Smooth muscle cell (in vitro differentiated cells): ENCODE results near the gene DNAJB6. TPM values are rescaled to one million over a fixed set of nuclear protein-coding genes. Genes with fewer than 3 reads are reported as not detected.

Source experiments
- DNase-seq: peaks from one replicate; lab custom pipeline; 2025; ENCODE audit not compliant: unreplicated experiment; lab: John Stamatoyannopoulos, UW
- H2AFZ ChIP-seq: fragments of 200-600 bp; sonication (generic); 2 replicates; pipeline ENCODE4 v1.6.0; 2016; ENCODE audit warnings: antibody characterized with exemption, low read depth, mild to moderate bottlenecking
- H3F3A ChIP-seq: fragments of 200-600 bp; sonication (generic); 2 replicates; pipeline ENCODE4 v1.6.0; 2017; ENCODE audit warnings: antibody characterized with exemption, low read depth
- H3K27ac ChIP-seq: fragments of 200-600 bp; sonication (generic); 2 replicates; pipeline ENCODE4 v1.5.1; 2016; ENCODE audit warnings: low read depth, mild to moderate bottlenecking
- H3K27me3 ChIP-seq: fragments of 200-600 bp; sonication (generic); 2 replicates; pipeline ENCODE4 v1.6.1; 2016; ENCODE audit warnings: low read depth, mild to moderate bottlenecking
- H3K36me3 ChIP-seq: fragments of 200-600 bp; sonication (generic); 2 replicates; pipeline ENCODE4 v1.5.1; 2016; ENCODE audit warnings: low read depth
- H3K4me1 ChIP-seq: fragments of 200-600 bp; sonication (generic); 2 replicates; pipeline ENCODE4 v1.5.1; 2016; ENCODE audit warnings: low read depth
- H3K4me2 ChIP-seq: fragments of 200-600 bp; sonication (generic); 2 replicates; pipeline ENCODE4 v1.6.0; 2016; ENCODE audit warnings: mild to moderate bottlenecking
- H3K4me3 ChIP-seq: fragments of 200-600 bp; sonication (generic); 2 replicates; pipeline ENCODE4 v1.5.1; 2016; ENCODE audit warnings: mild to moderate bottlenecking
- H3K79me2 ChIP-seq: fragments of 200-600 bp; sonication (generic); 2 replicates; pipeline ENCODE4 v1.6.0; 2016; ENCODE audit warnings: low read depth, mild to moderate bottlenecking
- H3K9ac ChIP-seq: fragments of 200-600 bp; sonication (generic); 2 replicates; pipeline ENCODE4 v1.6.0; 2016; ENCODE audit warnings: low read depth
- H3K9me3 ChIP-seq: fragments of 200-600 bp; sonication (generic); replicated peaks from 2 replicates; pipeline ENCODE4 v1.5.1; 2016; ENCODE audit warnings: low read depth
- H4K20me1 ChIP-seq: fragments of 200-600 bp; sonication (generic); 2 replicates; pipeline ENCODE4 v1.6.0; 2016; ENCODE audit warnings: low read depth
- WGBS: methylation state at CpG from one replicate; pipeline ENCODE4 v1.1.7; 2016; ENCODE audit warnings: low lambda C conversion rate; 5-methylcytosine and 5-hydroxymethylcytosine counted together
- polyA plus RNA-seq: library from polyadenylated mRNA; unstranded; fragments of >200 nt; fragmentation: Nextera tagmentation; extraction: Ambion mirVana; gene quantifications from 2 replicates; pipeline ENCODE4 v1.2.1, GENCODE V29; 2016
- total RNA-seq: library from RNA; depleted of rRNA; stranded (reverse); fragments of >200 nt; gene quantifications from 2 replicates; pipeline ENCODE4 v1.2.3, GENCODE V29; 2014
- TF ChIP-seq, protein P1 (sequence below): fragments of 200-600 bp; sonication (generic); IDR thresholded peaks from 2 replicates; pipeline ENCODE4 v1.5.1; 2017; ENCODE audit warnings: borderline replicate concordance, mild to moderate bottlenecking, antibody characterized with exemption; ENCODE audit not compliant: insufficient read depth, poor library complexity, severe bottlenecking

Gene DNAJB6
- total and polyA plus RNA-seq, 2 experiments from 2014 or later: 103 to 104 TPM

DNA sequence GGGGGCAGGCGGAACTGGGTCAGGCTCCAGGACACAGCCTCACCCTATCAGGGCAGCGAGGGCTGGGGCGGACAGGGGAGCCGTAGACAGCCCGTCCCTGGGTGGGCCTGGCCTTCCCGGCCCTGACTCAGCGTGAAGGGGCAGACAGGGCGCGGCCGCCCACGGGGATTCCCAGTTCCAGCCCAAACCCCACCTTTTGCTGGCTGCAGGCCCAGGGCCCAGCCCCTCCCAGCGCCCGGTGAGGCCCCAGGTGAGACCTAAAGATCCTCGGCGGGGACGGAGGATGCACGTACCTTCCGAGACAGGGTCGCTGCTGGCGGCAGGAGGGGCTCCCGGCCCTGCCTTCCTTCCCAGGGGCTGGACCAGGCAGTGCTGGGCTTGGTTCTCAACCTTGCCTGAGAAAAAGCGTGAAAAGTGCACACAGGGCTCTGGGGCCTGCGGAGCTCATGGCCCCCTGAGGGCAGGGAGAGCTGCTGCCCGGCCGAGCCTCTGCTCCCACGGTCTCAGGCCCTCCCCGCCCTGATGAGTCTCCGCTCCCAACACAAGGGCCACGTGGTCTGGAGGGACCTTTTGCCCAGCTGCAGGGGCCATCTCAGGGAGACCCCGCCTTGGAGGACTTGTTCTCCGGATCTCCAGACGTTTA lies 43.9 kb upstream of the DNAJB6 start:
- H3K27me3 ChIP-seq: no peaks in the 10 kb centered on the region
- peak overlapping the region; percentile 34 for H3K27ac ChIP-seq
- H3K4me1 ChIP-seq: no peaks in the 10 kb centered on the region
- H3K4me3 ChIP-seq: no peak overlapping the region
- DNase-seq: no peak
- no peak overlapping the region for H2AFZ ChIP-seq
- no peaks in the 10 kb centered on the region for H4K20me1 ChIP-seq
- H3K36me3 ChIP-seq: no peaks in the 10 kb centered on the region
- H3K79me2 ChIP-seq: no peaks in the 10 kb centered on the region
- TF ChIP-seq, protein P1, sequence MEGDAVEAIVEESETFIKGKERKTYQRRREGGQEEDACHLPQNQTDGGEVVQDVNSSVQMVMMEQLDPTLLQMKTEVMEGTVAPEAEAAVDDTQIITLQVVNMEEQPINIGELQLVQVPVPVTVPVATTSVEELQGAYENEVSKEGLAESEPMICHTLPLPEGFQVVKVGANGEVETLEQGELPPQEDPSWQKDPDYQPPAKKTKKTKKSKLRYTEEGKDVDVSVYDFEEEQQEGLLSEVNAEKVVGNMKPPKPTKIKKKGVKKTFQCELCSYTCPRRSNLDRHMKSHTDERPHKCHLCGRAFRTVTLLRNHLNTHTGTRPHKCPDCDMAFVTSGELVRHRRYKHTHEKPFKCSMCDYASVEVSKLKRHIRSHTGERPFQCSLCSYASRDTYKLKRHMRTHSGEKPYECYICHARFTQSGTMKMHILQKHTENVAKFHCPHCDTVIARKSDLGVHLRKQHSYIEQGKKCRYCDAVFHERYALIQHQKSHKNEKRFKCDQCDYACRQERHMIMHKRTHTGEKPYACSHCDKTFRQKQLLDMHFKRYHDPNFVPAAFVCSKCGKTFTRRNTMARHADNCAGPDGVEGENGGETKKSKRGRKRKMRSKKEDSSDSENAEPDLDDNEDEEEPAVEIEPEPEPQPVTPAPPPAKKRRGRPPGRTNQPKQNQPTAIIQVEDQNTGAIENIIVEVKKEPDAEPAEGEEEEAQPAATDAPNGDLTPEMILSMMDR: no peak
- H3K9me3 ChIP-seq: no peaks in the 10 kb centered on the region
- H3K9ac ChIP-seq: no peak overlapping the region
- no peaks in the 10 kb centered on the region for H3F3A ChIP-seq
- 63% methylated on average over 32 of the region's 32 CpGs for WGBS
- H3K4me2 ChIP-seq: no peak overlapping the region

GRCh38 chr7:157293413-157293788 lies 43.4 kb upstream of the DNAJB6 start:
- Histone ChIP-seq H3K4me1 (no peaks in the 10 kb centered on the region), H3K79me2 (no peaks in the 10 kb centered on the region), H3K27me3 (no peaks in the 10 kb centered on the region), H3F3A (no peaks in the 10 kb centered on the region), H3K9me3 (no peaks in the 10 kb centered on the region), H3K4me2 (no peak overlapping the region), H3K4me3 (no peak overlapping the region), H3K9ac (no peak overlapping the region), H2AFZ (no peak overlapping the region), H3K36me3 (no peaks in the 10 kb centered on the region), H4K20me1 (no peaks in the 10 kb centered on the region), H3K27ac (peak overlapping the region; percentile 34)
- no peak for DNase-seq
- TF ChIP-seq, protein P1: no peak
- WGBS: 86% methylated on average over 13 of the region's 13 CpGs

- H3K4me1 ChIP-seq: no peaks in the 10 kb centered on the region
- H3F3A ChIP-seq: no peaks in the 10 kb centered on the region
- no peak overlapping the region for H3K9ac ChIP-seq
- H3K36me3 ChIP-seq: no peaks in the 10 kb centered on the region
- DNase-seq: no peak
- no peak overlapping the region for H3K4me2 ChIP-seq
- no peaks in the 10 kb centered on the region for H4K20me1 ChIP-seq
- no peak overlapping the region for H3K4me3 ChIP-seq
- 97% methylated on average over 12 of the region's 12 CpGs for WGBS
- no peak overlapping the region for H3K27ac ChIP-seq
- TF ChIP-seq, protein P1: no peak
- no peak overlapping the region for H2AFZ ChIP-seq
- H3K9me3 ChIP-seq: no peaks in the 10 kb centered on the region
- H3K27me3 ChIP-seq: no peaks in the 10 kb centered on the region
- no peaks in the 10 kb centered on the region for H3K79me2 ChIP-seq
Measured at GRCh38 chr7:157294773-157295172, 42.0 kb upstream of the DNAJB6 start.

DNA sequence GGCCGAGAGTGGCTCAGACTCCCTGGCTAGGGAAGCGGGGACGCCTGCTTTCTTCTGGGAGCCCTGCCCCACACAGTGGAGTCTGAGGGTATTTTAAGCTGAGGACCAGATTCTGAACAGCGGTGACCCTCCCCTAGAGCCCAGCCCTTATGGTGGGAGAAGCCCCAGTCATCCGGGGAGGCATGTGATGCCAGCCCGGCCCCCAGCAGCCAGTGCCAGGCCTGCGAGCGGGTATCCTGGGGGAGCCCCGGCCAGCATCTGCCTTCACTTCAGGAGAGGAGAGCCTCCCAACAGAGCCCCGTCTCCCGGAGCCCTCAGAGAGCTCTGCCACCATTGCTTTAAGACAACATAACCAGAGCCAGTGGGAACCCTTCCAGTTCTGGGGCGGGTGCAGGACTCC lies 41.5 kb upstream of the DNAJB6 start:
- H3K27ac ChIP-seq: no peak overlapping the region
- WGBS: over 99% methylated on average over 12 of the region's 12 CpGs
- H3K4me2 ChIP-seq: no peak overlapping the region
- H3K36me3 ChIP-seq: no peaks in the 10 kb centered on the region
- H3K79me2 ChIP-seq: no peaks in the 10 kb centered on the region
- TF ChIP-seq, protein P1: no peak
- DNase-seq: no peak
- no peak overlapping the region for H3K4me3 ChIP-seq
- no peaks in the 10 kb centered on the region for H3F3A ChIP-seq
- no peak overlapping the region for H2AFZ ChIP-seq
- H3K9ac ChIP-seq: no peak overlapping the region
- H3K27me3 ChIP-seq: no peaks in the 10 kb centered on the region
- no peaks in the 10 kb centered on the region for H3K4me1 ChIP-seq
- H3K9me3 ChIP-seq: no peaks in the 10 kb centered on the region
- H4K20me1 ChIP-seq: no peaks in the 10 kb centered on the region
